ENCODE data around the gene GK. TPM values are rescaled to one million over a fixed set of nuclear protein-coding genes. Genes with fewer than 3 reads are reported as not detected.

Gene GK
- total RNA-seq, 4 donors from 2014 or later: 0.15 to 5.7 (median 2.9) TPM

DNA sequence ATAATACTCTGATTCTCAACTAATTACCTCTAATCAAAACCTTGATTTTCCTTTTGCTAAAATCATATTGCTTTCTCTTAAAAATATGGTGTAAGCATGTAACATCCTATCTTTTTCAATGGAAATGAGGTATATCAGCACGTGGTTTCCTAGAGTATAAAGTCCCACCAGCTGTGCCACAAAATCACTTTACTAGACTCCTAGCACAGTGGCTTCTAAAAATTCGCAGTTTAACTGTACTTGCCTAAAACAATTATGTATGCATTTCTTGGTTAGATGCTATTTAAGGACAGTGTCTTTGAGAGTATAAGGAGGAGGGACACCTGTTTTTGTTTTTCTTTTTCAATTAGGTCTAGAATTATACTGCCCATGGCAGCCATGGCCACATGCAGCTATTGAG is 62.8 kb downstream of the GK start:
- H3K36me3 ChIP-seq: no peaks in the 10 kb centered on the region
- H3K27ac ChIP-seq: no peak overlapping the region
- H3K4me1 ChIP-seq: no peaks in the 10 kb centered on the region
- no peaks in the 10 kb centered on the region for H3K9me3 ChIP-seq
- TF ChIP-seq, protein P1, sequence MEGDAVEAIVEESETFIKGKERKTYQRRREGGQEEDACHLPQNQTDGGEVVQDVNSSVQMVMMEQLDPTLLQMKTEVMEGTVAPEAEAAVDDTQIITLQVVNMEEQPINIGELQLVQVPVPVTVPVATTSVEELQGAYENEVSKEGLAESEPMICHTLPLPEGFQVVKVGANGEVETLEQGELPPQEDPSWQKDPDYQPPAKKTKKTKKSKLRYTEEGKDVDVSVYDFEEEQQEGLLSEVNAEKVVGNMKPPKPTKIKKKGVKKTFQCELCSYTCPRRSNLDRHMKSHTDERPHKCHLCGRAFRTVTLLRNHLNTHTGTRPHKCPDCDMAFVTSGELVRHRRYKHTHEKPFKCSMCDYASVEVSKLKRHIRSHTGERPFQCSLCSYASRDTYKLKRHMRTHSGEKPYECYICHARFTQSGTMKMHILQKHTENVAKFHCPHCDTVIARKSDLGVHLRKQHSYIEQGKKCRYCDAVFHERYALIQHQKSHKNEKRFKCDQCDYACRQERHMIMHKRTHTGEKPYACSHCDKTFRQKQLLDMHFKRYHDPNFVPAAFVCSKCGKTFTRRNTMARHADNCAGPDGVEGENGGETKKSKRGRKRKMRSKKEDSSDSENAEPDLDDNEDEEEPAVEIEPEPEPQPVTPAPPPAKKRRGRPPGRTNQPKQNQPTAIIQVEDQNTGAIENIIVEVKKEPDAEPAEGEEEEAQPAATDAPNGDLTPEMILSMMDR (IDR thresholded peaks at IDR 0.05 in 4 of 5, conservative IDR thresholded peaks at IDR 0.05 in 1 of 5): no peak
- in situ Hi-C loops (cut with MboI; ENCODE audit: low sequenced_read_pairs in 4 of 4) (loop anchor here (10.0 to 25.0 kb wide), 3 partner anchors 141 to 154 kb away; partner anchors contain the start of gene TASL (in 2 of the 4)), intact Hi-C loops (cut with DNase I; ENCODE audit: low total_unique reads) (no loop called here)
- ATAC-seq (no peak), DNase-seq (no peak)
- no peak overlapping the region for H3K4me3 ChIP-seq
- no peaks in the 10 kb centered on the region for H3K27me3 ChIP-seq

DNA sequence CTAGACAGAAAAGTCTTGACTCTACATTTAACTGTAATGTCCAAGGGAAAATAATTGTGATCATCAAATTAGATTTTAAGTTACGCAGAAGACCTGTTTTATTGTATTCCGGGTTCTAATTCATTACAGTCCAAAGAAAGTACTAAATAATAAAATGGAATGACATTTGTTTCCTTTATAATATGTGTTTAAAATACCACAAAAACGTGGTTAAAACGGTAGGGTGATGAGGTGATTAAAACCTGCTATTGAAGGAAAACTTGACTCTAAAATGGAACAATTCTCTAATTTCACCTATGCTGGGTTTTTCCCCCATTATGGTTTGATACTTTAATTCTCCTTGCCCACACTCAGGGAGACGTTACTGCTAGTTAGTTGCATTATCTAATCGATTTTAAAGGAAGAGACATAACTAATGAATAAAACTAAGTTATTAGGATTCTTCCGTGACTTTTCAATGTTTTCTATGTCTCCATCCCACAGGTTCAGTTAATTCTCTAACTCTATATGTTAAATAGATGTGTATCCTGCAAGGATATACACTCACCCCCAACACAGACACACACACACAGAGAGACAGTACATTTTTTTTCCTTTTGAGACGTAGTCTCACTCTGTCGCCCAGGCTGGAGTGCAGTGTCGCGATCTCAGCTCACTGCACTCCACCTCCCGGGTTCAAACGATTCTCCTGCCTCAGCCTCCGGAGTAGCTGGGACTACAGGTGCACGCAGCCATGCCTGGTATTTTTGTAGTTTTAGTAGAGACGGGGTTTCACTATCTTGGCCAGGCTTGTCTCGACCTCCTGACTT is 80.8 kb downstream of the GK start:
- in situ Hi-C loops (cut with MboI; ENCODE audit: low sequenced_read_pairs in 4 of 4) (no loop called here), intact Hi-C loops (cut with DNase I; ENCODE audit: low total_unique reads) (no loop called here)
- no peak for ATAC-seq
- H3K4me1 ChIP-seq: no peaks in the 10 kb centered on the region
- H3K4me3 ChIP-seq: no peak overlapping the region
- no peaks in the 10 kb centered on the region for H3K27me3 ChIP-seq
- no peak for TF ChIP-seq POLR2A (IDR thresholded peaks at IDR 0.05)
- TF ChIP-seq, protein P1 (IDR thresholded peaks at IDR 0.05 in 4 of 5, conservative IDR thresholded peaks at IDR 0.05 in 1 of 5): no peak
- no peaks in the 10 kb centered on the region for H3K9me3 ChIP-seq
- H3K27ac ChIP-seq: no peak overlapping the region
- no peak for DNase-seq
- H3K36me3 ChIP-seq: no peaks in the 10 kb centered on the region

DNA sequence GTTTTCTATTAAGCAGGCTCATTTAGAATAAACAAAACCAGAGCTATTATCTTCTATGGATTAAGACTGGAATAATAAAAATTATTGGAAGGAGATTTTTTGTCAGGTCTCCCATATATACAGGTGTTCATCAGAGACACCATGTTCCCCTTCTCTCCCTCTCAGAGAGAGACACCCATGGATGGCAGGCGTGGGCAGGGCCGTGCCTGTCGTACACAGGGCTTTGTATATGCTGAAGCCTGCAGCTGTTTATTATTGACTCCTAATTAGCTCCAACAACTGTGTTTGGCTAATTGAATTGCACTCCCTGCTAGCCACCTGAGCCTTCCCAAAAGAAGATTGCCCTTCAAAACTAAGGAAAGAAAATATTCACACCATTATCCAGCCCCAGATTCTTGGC is 81.6 kb downstream of the GK start:
- TF ChIP-seq, protein P1 (IDR thresholded peaks at IDR 0.05 in 4 of 5, conservative IDR thresholded peaks at IDR 0.05 in 1 of 5): no peak
- no peak for TF ChIP-seq POLR2A (IDR thresholded peaks at IDR 0.05)

DNA sequence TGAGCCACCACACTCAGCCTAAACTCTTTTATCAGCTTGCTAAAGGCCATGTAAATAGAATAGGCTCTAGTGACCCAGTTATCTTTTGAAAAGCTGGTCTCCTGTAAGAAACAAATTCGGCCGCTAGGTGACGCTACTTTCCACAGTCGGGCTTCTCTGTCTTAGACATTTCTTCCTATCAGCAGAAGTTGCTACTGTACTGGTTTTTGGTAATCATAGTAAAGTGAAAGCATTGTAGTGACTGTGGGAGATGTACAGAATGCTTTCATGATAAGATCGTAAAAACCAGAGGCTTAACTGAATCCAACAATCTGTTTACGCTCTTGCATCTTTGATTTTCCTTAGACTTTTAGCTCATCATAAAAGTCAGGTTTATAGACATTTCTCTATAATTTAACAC is 82.6 kb downstream of the GK start:
- DNase-seq (no peak), ATAC-seq (no peak)
- Histone ChIP-seq H3K4me1 (no peaks in the 10 kb centered on the region), H3K27ac (no peak overlapping the region), H3K9me3 (no peaks in the 10 kb centered on the region), H3K4me3 (no peak overlapping the region), H3K27me3 (no peaks in the 10 kb centered on the region), H3K36me3 (no peaks in the 10 kb centered on the region)
- TF ChIP-seq, protein P1 (IDR thresholded peaks at IDR 0.05 in 4 of 5, conservative IDR thresholded peaks at IDR 0.05 in 1 of 5): peak in 1 of 5 experiments; percentile 41
- TF ChIP-seq POLR2A (IDR thresholded peaks at IDR 0.05): no peak
- in situ Hi-C loops (cut with MboI; ENCODE audit: low sequenced_read_pairs in 4 of 4): no loop called here
- intact Hi-C loops (cut with DNase I; ENCODE audit: low total_unique reads): no loop called here

More for the DNA sequence above, 81.6 kb downstream of the GK start:
- Histone ChIP-seq H3K4me1 (no peaks in the 10 kb centered on the region), H3K27me3 (no peaks in the 10 kb centered on the region), H3K4me3 (no peak overlapping the region), H3K36me3 (no peaks in the 10 kb centered on the region), H3K9me3 (no peaks in the 10 kb centered on the region), H3K27ac (no peak overlapping the region)
- in situ Hi-C loops (cut with MboI; ENCODE audit: low sequenced_read_pairs in 4 of 4) (no loop called here), intact Hi-C loops (cut with DNase I; ENCODE audit: low total_unique reads) (no loop called here)
- ATAC-seq (no peak), DNase-seq (no peak)
